ENCODE data around the gene CNOT10.

Gene CNOT10

DNA sequence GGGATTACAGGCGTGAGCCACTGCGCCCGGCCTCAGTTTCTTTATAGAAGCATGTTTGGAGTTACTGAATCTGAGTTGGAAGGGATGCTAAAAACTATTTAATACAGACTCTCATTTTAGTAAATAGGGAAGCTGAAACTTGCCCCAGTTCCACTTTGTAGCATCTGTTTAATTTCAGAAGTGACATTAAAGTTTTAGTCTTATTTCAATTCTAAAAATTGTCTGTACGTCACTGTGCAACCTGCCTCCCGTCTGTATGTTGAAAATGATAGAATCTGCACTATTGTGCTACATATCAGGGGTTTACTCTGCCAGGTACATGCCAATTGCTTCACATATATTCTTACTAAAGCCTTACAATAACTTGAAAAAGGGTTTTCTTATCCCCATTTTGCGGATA, 15.3 kb downstream of the CNOT10 start:
- TF ChIP-seq FOXM1 (IDR thresholded peaks at IDR 0.05; ENCODE audit: borderline replicate concordance) (no peak), ARNT (IDR thresholded peaks at IDR 0.05) (no peak), SUZ12 (IDR thresholded peaks at IDR 0.05) (no peak), HDGF (IDR thresholded peaks at IDR 0.05; ENCODE audit: borderline replicate concordance) (no peak), FOXK2 (IDR thresholded peaks at IDR 0.05) (no peak), TARDBP (IDR thresholded peaks at IDR 0.05) (no peak), BHLHE40 (IDR thresholded peaks at IDR 0.05; ENCODE audit: borderline replicate concordance) (no peak), ELF4 (IDR thresholded peaks at IDR 0.05) (no peak), FOXA1 (IDR thresholded peaks at IDR 0.05) (no peak), NFRKB (IDR thresholded peaks at IDR 0.05) (no peak), LEF1 (IDR thresholded peaks at IDR 0.05; ENCODE audit: borderline replicate concordance) (no peak), ZNF384 (IDR thresholded peaks at IDR 0.05) (no peak), L3MBTL2 (conservative IDR thresholded peaks at IDR 0.05) (no peak)
- TF ChIP-seq, protein P1, sequence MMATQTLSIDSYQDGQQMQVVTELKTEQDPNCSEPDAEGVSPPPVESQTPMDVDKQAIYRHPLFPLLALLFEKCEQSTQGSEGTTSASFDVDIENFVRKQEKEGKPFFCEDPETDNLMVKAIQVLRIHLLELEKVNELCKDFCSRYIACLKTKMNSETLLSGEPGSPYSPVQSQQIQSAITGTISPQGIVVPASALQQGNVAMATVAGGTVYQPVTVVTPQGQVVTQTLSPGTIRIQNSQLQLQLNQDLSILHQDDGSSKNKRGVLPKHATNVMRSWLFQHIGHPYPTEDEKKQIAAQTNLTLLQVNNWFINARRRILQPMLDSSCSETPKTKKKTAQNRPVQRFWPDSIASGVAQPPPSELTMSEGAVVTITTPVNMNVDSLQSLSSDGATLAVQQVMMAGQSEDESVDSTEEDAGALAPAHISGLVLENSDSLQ (IDR thresholded peaks at IDR 0.05) = no peak
- POLR2A ChIA-PET = no interaction called here

DNA sequence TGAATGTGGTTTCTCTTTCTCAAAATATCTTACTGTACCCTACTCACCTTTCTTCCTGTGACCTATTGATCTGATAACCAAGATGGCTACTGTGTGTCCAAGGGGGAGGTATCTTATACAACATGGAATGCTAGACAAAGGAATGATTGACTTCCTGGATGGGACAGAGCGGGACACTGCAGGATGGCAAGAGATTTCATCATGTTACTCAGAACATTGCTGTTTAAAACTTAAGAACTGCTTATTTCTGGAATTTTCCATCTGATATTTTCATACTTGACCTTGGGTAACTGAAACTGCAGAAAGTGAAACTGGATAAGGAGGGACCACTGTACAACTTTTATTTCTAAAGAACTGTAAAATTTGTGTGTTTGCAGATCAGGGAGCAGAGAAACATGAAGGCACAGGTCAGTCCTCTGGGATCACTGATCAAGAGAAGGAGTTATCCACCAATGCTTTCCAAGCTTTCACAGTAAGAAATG, 18.5 kb downstream of the CNOT10 start:
- POLR2A ChIA-PET = no interaction called here
- CTCF ChIA-PET = no interaction called here
- DNase-seq (ENCODE audit: extremely low spot score) = no peak
- TF ChIP-seq ZNF384 (IDR thresholded peaks at IDR 0.05) (no peak), NFRKB (IDR thresholded peaks at IDR 0.05) (no peak), ARNT (IDR thresholded peaks at IDR 0.05) (no peak), TARDBP (IDR thresholded peaks at IDR 0.05) (no peak), L3MBTL2 (conservative IDR thresholded peaks at IDR 0.05) (no peak), SUZ12 (IDR thresholded peaks at IDR 0.05) (no peak), CTBP1 (IDR thresholded peaks at IDR 0.05; ENCODE audit: borderline replicate concordance) (no peak), LEF1 (IDR thresholded peaks at IDR 0.05; ENCODE audit: borderline replicate concordance) (no peak), FOXA1 (IDR thresholded peaks at IDR 0.05) (no peak), HDGF (IDR thresholded peaks at IDR 0.05; ENCODE audit: borderline replicate concordance) (no peak), ELF4 (IDR thresholded peaks at IDR 0.05) (no peak), FOXM1 (IDR thresholded peaks at IDR 0.05; ENCODE audit: borderline replicate concordance) (no peak), FOXK2 (IDR thresholded peaks at IDR 0.05) (no peak), BHLHE40 (IDR thresholded peaks at IDR 0.05; ENCODE audit: borderline replicate concordance) (no peak), SP1 (IDR thresholded peaks at IDR 0.05) (no peak)
- TF ChIP-seq, protein P1 (IDR thresholded peaks at IDR 0.05) = no peak

More for the DNA sequence above, 15.3 kb downstream of the CNOT10 start:
- DNase-seq (ENCODE audit: extremely low spot score) = no peak
- CTCF ChIA-PET = no interaction called here

DNA sequence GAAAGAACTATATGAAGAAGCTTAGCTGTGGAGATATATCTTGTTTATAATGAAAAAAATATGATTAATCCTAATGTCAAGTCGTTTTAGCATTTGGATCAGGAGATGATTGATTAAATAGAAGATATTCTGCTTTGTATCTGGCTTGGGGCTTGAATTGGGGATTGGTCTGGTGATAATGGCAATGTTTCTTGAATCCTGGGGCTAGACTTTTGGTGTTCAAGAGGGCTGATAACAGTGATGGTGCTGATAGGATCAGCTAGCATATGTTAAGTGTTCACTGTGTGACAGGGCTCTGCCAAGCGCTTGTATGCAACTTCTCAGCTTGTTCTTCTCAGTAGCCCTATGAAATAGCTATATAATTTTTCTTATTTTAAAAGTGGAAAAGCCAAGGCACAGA, 20.2 kb downstream of the CNOT10 start:
- ChIA-PET POLR2A (no interaction called here), CTCF (interaction anchor here (0.6 kb wide), 2 partner anchors 9 to 105 kb away, joined by 3 read pairs; no protein-coding TSS in a partner anchor)
- no peak for DNase-seq (ENCODE audit: extremely low spot score)
- TF ChIP-seq FOXK2 (IDR thresholded peaks at IDR 0.05) (no peak), FOXM1 (IDR thresholded peaks at IDR 0.05; ENCODE audit: borderline replicate concordance) (no peak), SUZ12 (IDR thresholded peaks at IDR 0.05) (no peak), FOXA1 (IDR thresholded peaks at IDR 0.05) (no peak), HDGF (IDR thresholded peaks at IDR 0.05; ENCODE audit: borderline replicate concordance) (no peak), CTBP1 (IDR thresholded peaks at IDR 0.05; ENCODE audit: borderline replicate concordance) (no peak), NFRKB (IDR thresholded peaks at IDR 0.05) (no peak), BHLHE40 (IDR thresholded peaks at IDR 0.05; ENCODE audit: borderline replicate concordance) (no peak), ZNF384 (IDR thresholded peaks at IDR 0.05) (no peak), ARNT (IDR thresholded peaks at IDR 0.05) (no peak), TARDBP (IDR thresholded peaks at IDR 0.05) (no peak), L3MBTL2 (conservative IDR thresholded peaks at IDR 0.05) (no peak), LEF1 (IDR thresholded peaks at IDR 0.05; ENCODE audit: borderline replicate concordance) (no peak), SP1 (IDR thresholded peaks at IDR 0.05) (no peak), ELF4 (IDR thresholded peaks at IDR 0.05) (no peak)
- TF ChIP-seq, protein P1 (IDR thresholded peaks at IDR 0.05) = no peak

DNA sequence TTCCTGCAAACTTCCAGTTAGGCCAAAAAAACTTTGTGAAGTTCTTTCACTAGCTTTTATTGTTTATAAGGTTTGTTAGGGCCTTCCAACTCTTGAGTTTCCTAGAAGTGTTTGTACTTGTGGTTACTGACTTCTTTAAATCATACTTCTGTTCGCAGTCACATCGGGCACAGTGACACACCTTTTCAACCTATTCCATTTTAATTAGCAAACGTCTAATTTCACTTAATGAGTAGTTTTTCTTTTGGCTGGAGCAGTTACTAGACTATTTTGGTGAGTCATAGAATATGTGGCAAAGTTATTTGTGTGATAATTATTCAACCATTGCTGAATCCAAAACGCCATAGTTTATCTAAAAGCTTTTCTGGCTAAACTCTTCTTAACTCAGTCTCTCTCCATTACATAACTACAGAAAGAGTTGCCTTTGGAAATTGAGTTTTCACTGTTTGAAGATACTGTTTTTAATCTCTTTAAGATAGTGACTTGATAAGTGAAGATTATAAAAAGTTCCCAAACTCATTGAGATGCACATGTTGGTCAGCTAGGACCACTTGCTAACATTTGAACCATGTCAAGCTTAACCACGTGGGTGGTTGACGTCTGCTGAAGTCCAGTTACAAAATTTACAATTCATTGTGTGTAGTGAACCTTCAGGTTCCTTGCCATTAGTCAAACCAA, 21.5 kb downstream of the CNOT10 start:
- CTCF ChIA-PET = interaction anchor here (1.1 kb wide), 1 partner anchor 9 kb away, joined by 4 read pairs; no protein-coding TSS in a partner anchor
- no peak for DNase-seq (ENCODE audit: extremely low spot score)
- TF ChIP-seq HDGF (IDR thresholded peaks at IDR 0.05; ENCODE audit: borderline replicate concordance) (no peak), SUZ12 (IDR thresholded peaks at IDR 0.05) (no peak), FOXK2 (IDR thresholded peaks at IDR 0.05) (no peak), TARDBP (IDR thresholded peaks at IDR 0.05) (no peak), LEF1 (IDR thresholded peaks at IDR 0.05; ENCODE audit: borderline replicate concordance) (no peak), SP1 (IDR thresholded peaks at IDR 0.05) (no peak), L3MBTL2 (conservative IDR thresholded peaks at IDR 0.05) (no peak), FOXA1 (IDR thresholded peaks at IDR 0.05) (no peak), NFRKB (IDR thresholded peaks at IDR 0.05) (no peak), ARNT (IDR thresholded peaks at IDR 0.05) (no peak), BHLHE40 (IDR thresholded peaks at IDR 0.05; ENCODE audit: borderline replicate concordance) (no peak), ELF4 (IDR thresholded peaks at IDR 0.05) (no peak), CTBP1 (IDR thresholded peaks at IDR 0.05; ENCODE audit: borderline replicate concordance) (no peak), FOXM1 (IDR thresholded peaks at IDR 0.05; ENCODE audit: borderline replicate concordance) (no peak), ZNF384 (IDR thresholded peaks at IDR 0.05) (no peak)
- TF ChIP-seq, protein P1 (IDR thresholded peaks at IDR 0.05) = no peak
- POLR2A ChIA-PET = interaction anchor here (1.0 kb wide), 1 partner anchor 21 kb away, joined by 5 read pairs; the partner anchor contains the start of gene CNOT10

DNA sequence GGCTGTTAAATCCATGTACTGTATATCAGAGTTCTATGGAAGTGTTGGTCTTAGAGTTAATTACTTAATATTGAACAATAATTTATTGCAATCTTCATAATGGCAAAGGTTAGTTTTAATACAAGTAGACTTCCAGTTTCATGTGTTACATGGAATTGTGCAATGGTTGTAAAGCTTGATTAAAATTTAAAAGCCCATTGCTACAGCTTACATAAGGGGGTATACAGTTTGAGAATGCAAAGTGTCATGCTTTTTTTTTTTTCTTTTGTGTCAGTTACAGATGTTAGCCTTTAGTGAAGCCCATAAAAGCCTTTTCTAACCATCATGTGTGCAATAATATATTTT, 22.0 kb downstream of the CNOT10 start:
- ChIA-PET CTCF (interaction anchor here (1.1 kb wide), 1 partner anchor 8 kb away, joined by 4 read pairs; no protein-coding TSS in a partner anchor), POLR2A (interaction anchor here (1.0 kb wide), 1 partner anchor 22 kb away, joined by 5 read pairs; the partner anchor contains the start of gene CNOT10)

More for the DNA sequence above, 22.0 kb downstream of the CNOT10 start:
- no peak for TF ChIP-seq FOXK2 (IDR thresholded peaks at IDR 0.05)
- TF ChIP-seq FOXM1 (IDR thresholded peaks at IDR 0.05; ENCODE audit: borderline replicate concordance) = no peak
- no peak for TF ChIP-seq FOXA1 (IDR thresholded peaks at IDR 0.05)
- no peak for TF ChIP-seq HDGF (IDR thresholded peaks at IDR 0.05; ENCODE audit: borderline replicate concordance)
- TF ChIP-seq ARNT (IDR thresholded peaks at IDR 0.05) = no peak
- no peak for TF ChIP-seq SUZ12 (IDR thresholded peaks at IDR 0.05)
- TF ChIP-seq BHLHE40 (IDR thresholded peaks at IDR 0.05; ENCODE audit: borderline replicate concordance) = no peak
- no peak for TF ChIP-seq TARDBP (IDR thresholded peaks at IDR 0.05)
- TF ChIP-seq NFRKB (IDR thresholded peaks at IDR 0.05) = no peak
- no peak for TF ChIP-seq ELF4 (IDR thresholded peaks at IDR 0.05)
- no peak for TF ChIP-seq L3MBTL2 (conservative IDR thresholded peaks at IDR 0.05)
- TF ChIP-seq, protein P1 (IDR thresholded peaks at IDR 0.05) = no peak
- TF ChIP-seq SP1 (IDR thresholded peaks at IDR 0.05) = no peak
- no peak for TF ChIP-seq LEF1 (IDR thresholded peaks at IDR 0.05; ENCODE audit: borderline replicate concordance)
- TF ChIP-seq ZNF384 (IDR thresholded peaks at IDR 0.05) = no peak
- TF ChIP-seq CTBP1 (IDR thresholded peaks at IDR 0.05; ENCODE audit: borderline replicate concordance) = no peak
- no peak for DNase-seq (ENCODE audit: extremely low spot score)
